Choroid plexus epithelial cell (primary cell): ENCODE results near the gene GET4.

Source experiments
- DNase-seq: peaks from one replicate; pipeline ENCODE4 v3.0.0-alpha.2; 2010; ENCODE audit warnings: low read depth
- H3K4me3 ChIP-seq: 2 replicates; pipeline ENCODE4 v1.5.1; 2011; ENCODE audit warnings: low read depth, mild to moderate bottlenecking, control low read depth, low read length, moderate library complexity
- CTCF ChIP-seq: conservative IDR thresholded peaks from 2 replicates; pipeline ENCODE4 v1.5.1; 2011; ENCODE audit warnings: low read depth, mild to moderate bottlenecking, control low read depth, inconsistent platforms, low read length, moderate library complexity

Gene GET4

GRCh38 chr7:945556-946255 lies 69.4 kb downstream of the GET4 start:
- no peak for DNase-seq
- no peak for TF ChIP-seq CTCF
- H3K4me3 ChIP-seq: no peak overlapping the region
